Measurements from ENCODE around the gene GNAI2.
A peak's percentile ranks its signal among the peaks of the same experiment; 100 is the strongest.

DNA sequence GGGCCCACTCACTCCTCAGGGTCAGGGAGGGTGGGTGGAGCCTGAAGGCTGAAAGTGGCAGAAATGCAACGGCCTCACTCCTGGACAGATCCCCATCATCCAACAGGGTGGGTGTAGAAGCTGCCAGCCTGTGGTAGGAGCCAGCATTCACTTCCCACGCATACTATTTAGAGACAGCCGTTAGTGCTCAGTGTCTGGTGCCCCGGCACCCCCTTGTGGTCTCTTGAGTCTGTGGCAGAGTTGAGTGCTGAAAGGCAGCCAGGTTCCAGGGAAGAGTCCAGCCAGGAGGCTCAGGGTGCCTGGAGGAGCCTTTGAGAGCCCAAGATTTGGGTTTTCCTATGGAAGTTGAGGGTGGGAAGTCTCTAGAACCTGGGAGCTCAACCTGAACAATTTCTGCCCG is 46.7 kb upstream of the GNAI2 start:
- TF ChIP-seq POLR2AphosphoS5 (IDR thresholded peaks at IDR 0.05) (peak; percentile 65 to 73), POLR2A (IDR thresholded peaks at IDR 0.05; ENCODE audit: low read depth) (no peak), EP300 (IDR thresholded peaks at IDR 0.05) (no peak)
- TF ChIP-seq, protein P1, sequence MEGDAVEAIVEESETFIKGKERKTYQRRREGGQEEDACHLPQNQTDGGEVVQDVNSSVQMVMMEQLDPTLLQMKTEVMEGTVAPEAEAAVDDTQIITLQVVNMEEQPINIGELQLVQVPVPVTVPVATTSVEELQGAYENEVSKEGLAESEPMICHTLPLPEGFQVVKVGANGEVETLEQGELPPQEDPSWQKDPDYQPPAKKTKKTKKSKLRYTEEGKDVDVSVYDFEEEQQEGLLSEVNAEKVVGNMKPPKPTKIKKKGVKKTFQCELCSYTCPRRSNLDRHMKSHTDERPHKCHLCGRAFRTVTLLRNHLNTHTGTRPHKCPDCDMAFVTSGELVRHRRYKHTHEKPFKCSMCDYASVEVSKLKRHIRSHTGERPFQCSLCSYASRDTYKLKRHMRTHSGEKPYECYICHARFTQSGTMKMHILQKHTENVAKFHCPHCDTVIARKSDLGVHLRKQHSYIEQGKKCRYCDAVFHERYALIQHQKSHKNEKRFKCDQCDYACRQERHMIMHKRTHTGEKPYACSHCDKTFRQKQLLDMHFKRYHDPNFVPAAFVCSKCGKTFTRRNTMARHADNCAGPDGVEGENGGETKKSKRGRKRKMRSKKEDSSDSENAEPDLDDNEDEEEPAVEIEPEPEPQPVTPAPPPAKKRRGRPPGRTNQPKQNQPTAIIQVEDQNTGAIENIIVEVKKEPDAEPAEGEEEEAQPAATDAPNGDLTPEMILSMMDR (IDR thresholded peaks at IDR 0.05): peak; percentile 69 to 87 (median 85)
